Ovary (tissue), 9 donors: ENCODE results near the gene POLD1. TPM values are rescaled to one million over a fixed set of nuclear protein-coding genes. Genes with fewer than 3 reads are reported as not detected.

Experiments
- polyA plus RNA-seq, 2 donors: library from polyadenylated mRNA; stranded (reverse); fragments of 200-250 nt in 1 of 2; fragments of 350-450 nt in 1 of 2; fragmentation: Illumina TruSeq in 1 of 2; extraction: RNeasy Lipid Tissue Mini Kit (QIAGEN cat#74804) in 1 of 2; gene quantifications; one replicate each; pipeline ENCODE4 v1.2.3, GENCODE V29; 2013 to 2014
- total RNA-seq, 7 donors: library from RNA; depleted of rRNA in 2 of 7; stranded (reverse); fragments of >200 nt in 2 of 7; fragmentation: NEBNext Ultra II Directional in 3 of 7; extraction: Animal tissue kit (Norgen Biotek cat#: 25700) in 3 of 7; gene quantifications; one replicate each; pipeline versions ENCODE4 v1.1.0 to v1.2.4, GENCODE V29; 2016 to 2023
- donor health status: DM: no; HTN: no; CAD: no; lungs with moderate emphysema.
- donor health status: DM: no; HTN: no; CAD: no.
- donor health status: Bipolar disorder and iron deficiency.
- donor health status: DM: yes; HTN: yes; CAD: no.
- donor health status: DM: no; HTN: no; CAD: no.
- donor health status: DM: yes; HTN: yes; CAD: no.

Gene POLD1
- total and polyA plus RNA-seq, 9 donors = 0.52 to 25.2 (median 17.1) TPM

Other genes starting within 250 kb of the POLD1 start
- not detected for gene IZUMO2, start 221.1 kb upstream of the POLD1 start, total RNA-seq
- gene IZUMO2, start 221.1 kb upstream of the POLD1 start, polyA plus RNA-seq = not detected
- gene MYH14, start 180.7 kb upstream of the POLD1 start, total RNA-seq = 10 to 100 TPM in 3 of 7 donors, 1 to 10 TPM in 2, under 1 TPM in 2; 0.23 to 82.1 (median 7.4) TPM
- gene MYH14, start 180.7 kb upstream of the POLD1 start, polyA plus RNA-seq = under 1 TPM; 0.31 to 0.48 TPM
- gene KCNC3, start 55.0 kb upstream of the POLD1 start, total RNA-seq = 10 to 100 TPM in 1 of 7 donors, 1 to 10 TPM in 3, under 1 TPM in 3; 0.28 to 10.2 (median 2.2) TPM
- under 1 TPM; 0.19 to 0.45 TPM for gene KCNC3, start 55.0 kb upstream of the POLD1 start, polyA plus RNA-seq
- 1 to 10 TPM in 4 of 7 donors, under 1 TPM in 3; 0.61 to 2.7 (median 1.0) TPM for gene NAPSA, start 18.7 kb upstream of the POLD1 start, total RNA-seq
- gene NAPSA, start 18.7 kb upstream of the POLD1 start, polyA plus RNA-seq = under 1 TPM; 0.40 to 0.87 TPM
- 10 to 100 TPM; 58.6 to 84.2 (median 62.3) TPM for gene NR1H2, start 7.9 kb upstream of the POLD1 start, total RNA-seq
- 10 to 100 TPM; 11.5 to 72.1 TPM for gene NR1H2, start 7.9 kb upstream of the POLD1 start, polyA plus RNA-seq
- under 1 TPM in 3 of 7 donors, not detected in 4; 0.12 to 0.46 (median 0.26) TPM for gene SPIB, start 34.6 kb downstream of the POLD1 start, total RNA-seq
- gene SPIB, start 34.6 kb downstream of the POLD1 start, polyA plus RNA-seq = under 1 TPM in 1 of 2 donors, not detected in 1; 0.25 TPM
- gene MYBPC2, start 48.5 kb downstream of the POLD1 start, total RNA-seq = under 1 TPM in 3 of 7 donors, not detected in 4; 0.05 to 0.12 (median 0.08) TPM
- gene MYBPC2, start 48.5 kb downstream of the POLD1 start, polyA plus RNA-seq = under 1 TPM in 1 of 2 donors, not detected in 1; 0.28 TPM
- 100 to 1,000 TPM in 3 of 7 donors, 10 to 100 TPM in 4; 50.4 to 132 (median 96.7) TPM for gene EMC10, start 92.2 kb downstream of the POLD1 start, total RNA-seq
- 100 to 1,000 TPM in 1 of 2 donors, 10 to 100 TPM in 1; 27.6 to 113 TPM for gene EMC10, start 92.2 kb downstream of the POLD1 start, polyA plus RNA-seq
- 10 to 100 TPM in 1 of 7 donors, 1 to 10 TPM in 6; 2.1 to 10.3 (median 3.3) TPM for gene GARIN5A, start 92.5 kb downstream of the POLD1 start, total RNA-seq
- gene GARIN5A, start 92.5 kb downstream of the POLD1 start, polyA plus RNA-seq = 1 to 10 TPM in 1 of 2 donors, under 1 TPM in 1; 0.47 to 4.3 TPM
- 10 to 100 TPM; 15.0 to 28.9 (median 21.8) TPM for gene JOSD2, start 126.8 kb downstream of the POLD1 start, total RNA-seq
- 10 to 100 TPM in 1 of 2 donors, not detected in 1; 42.5 TPM for gene JOSD2, start 126.8 kb downstream of the POLD1 start, polyA plus RNA-seq
- not detected for gene ASPDH, start 129.6 kb downstream of the POLD1 start, total RNA-seq
- not detected for gene ASPDH, start 129.6 kb downstream of the POLD1 start, polyA plus RNA-seq
- gene LRRC4B, start 184.1 kb downstream of the POLD1 start, total RNA-seq = 1 to 10 TPM; 1.2 to 7.9 (median 2.5) TPM
- gene LRRC4B, start 184.1 kb downstream of the POLD1 start, polyA plus RNA-seq = 1 to 10 TPM in 1 of 2 donors, under 1 TPM in 1; 0.12 to 5.6 TPM